CD14-positive monocyte (primary cell): ENCODE results near the gene ATXN2. TPM values are rescaled to one million over a fixed set of nuclear protein-coding genes. Genes with fewer than 3 reads are reported as not detected.

ENCODE experiments used
- DNase-seq, 3 donors: peaks; one replicate each; pipeline ENCODE4 v3.0.0-alpha.2; 2011 to 2022
- H2AFZ ChIP-seq: 2 replicates; pipeline ENCODE4 v1.6.0; 2012; ENCODE audit warnings: mild to moderate bottlenecking, low read depth, low read length, inconsistent platforms; ENCODE audit not compliant: insufficient read depth, poor library complexity, severe bottlenecking
- H3K27ac ChIP-seq, 2 donors: 1 replicate in 1 of 2; 2 replicates in 1 of 2; pipeline ENCODE4 v1.5.1; 2012 to 2013; ENCODE audit warnings: low read length in 2 of 2, control low read depth in 1 of 2, inconsistent platforms in 1 of 2, low read depth in 1 of 2, mild to moderate bottlenecking in 1 of 2
- H3K27me3 ChIP-seq, 2 donors: one replicate each; pipeline versions ENCODE4 v1.6.0 to v1.6.1; 2011 to 2013; ENCODE audit warnings: low read length in 2 of 2; ENCODE audit not compliant: control insufficient read depth in 2 of 2, insufficient read depth in 2 of 2
- H3K36me3 ChIP-seq, 2 donors: replicated peaks in 1 of 2; 1 replicate in 1 of 2; 2 replicates in 1 of 2; pipeline versions ENCODE4 v1.5.1 to v1.6.1; 2012 to 2013; ENCODE audit warnings: low read length in 2 of 2, control low read depth in 1 of 2, inconsistent platforms in 1 of 2, mild to moderate bottlenecking in 1 of 2; ENCODE audit not compliant: insufficient read depth in 2 of 2, control insufficient read depth in 1 of 2
- H3K4me1 ChIP-seq, 2 donors: 1 replicate in 1 of 2; 2 replicates in 1 of 2; pipeline versions ENCODE4 v1.5.1 to v1.6.1; 2012 to 2013; ENCODE audit warnings: low read length in 2 of 2, control low read depth in 1 of 2, inconsistent platforms in 1 of 2, mild to moderate bottlenecking in 1 of 2, moderate library complexity in 1 of 2; ENCODE audit not compliant: insufficient read depth in 2 of 2, control insufficient read depth in 1 of 2
- H3K4me2 ChIP-seq: replicated peaks from 2 replicates; pipeline ENCODE3; 2012; ENCODE audit warnings: low read length, moderate library complexity, mild to moderate bottlenecking; ENCODE audit not compliant: poor library complexity, severe bottlenecking; ENCODE audit errors: extremely low read depth
- H3K4me3 ChIP-seq, 3 experiments: fragments of 200-600 bp in 1 of 3; sonication (generic) in 1 of 3; replicated peaks in 1 of 3; 1 replicate in 2 of 3; 2 replicates in 1 of 3; pipeline ENCODE4 v1.5.1; 2011 to 2013; ENCODE audit warnings: low read length in 3 of 3, mild to moderate bottlenecking in 3 of 3, control low read depth in 2 of 3, low read depth in 2 of 3, inconsistent platforms in 1 of 3, moderate library complexity in 1 of 3
- H3K79me2 ChIP-seq: 2 replicates; pipeline ENCODE4 v1.6.0; 2012; ENCODE audit warnings: mild to moderate bottlenecking, control low read depth, inconsistent platforms, low read length, moderate library complexity; ENCODE audit not compliant: insufficient read depth
- H3K9ac ChIP-seq: 2 replicates; pipeline ENCODE4 v1.6.0; 2017; ENCODE audit warnings: low read length, mild to moderate bottlenecking; ENCODE audit not compliant: insufficient read depth, poor library complexity, severe bottlenecking
- H3K9me3 ChIP-seq, 2 donors: replicated peaks in 1 of 2; 1 replicate in 1 of 2; 2 replicates in 1 of 2; pipeline versions ENCODE4 v1.5.1 to v1.6.1; 2012 to 2013; ENCODE audit warnings: low read length in 2 of 2, control low read depth in 1 of 2; ENCODE audit not compliant: control insufficient read depth in 1 of 2, insufficient read depth in 1 of 2
- H4K20me1 ChIP-seq: 2 replicates; pipeline ENCODE4 v1.6.0; 2012; ENCODE audit warnings: mild to moderate bottlenecking, low read length, control low read depth, moderate library complexity; ENCODE audit not compliant: insufficient read depth
- H3K27ac Mint-ChIP-seq, 7 donors: one replicate each; pipeline ENCODE4 v1.8.0; 2020; ENCODE audit warnings: mild to moderate bottlenecking in 7 of 7, mixed read lengths in 7 of 7, moderate library complexity in 6 of 7, inconsistent platforms in 2 of 7
- H3K27me3 Mint-ChIP-seq, 3 donors: one replicate each; pipeline ENCODE4 v1.8.0; 2021 to 2022; ENCODE audit warnings: low read depth in 3 of 3, mild to moderate bottlenecking in 3 of 3, mixed read lengths in 3 of 3, moderate library complexity in 3 of 3, inconsistent platforms in 1 of 3
- H3K36me3 Mint-ChIP-seq, 2 donors: one replicate each; pipeline ENCODE4 v1.8.0; 2020; ENCODE audit warnings: mixed read lengths in 2 of 2, inconsistent platforms in 1 of 2, mild to moderate bottlenecking in 1 of 2
- H3K4me1 Mint-ChIP-seq: one replicate; pipeline ENCODE4 v1.8.0; 2020; ENCODE audit warnings: mild to moderate bottlenecking, mixed read lengths
- H3K4me3 Mint-ChIP-seq, 2 donors: one replicate each; pipeline ENCODE4 v1.8.0; 2020; ENCODE audit warnings: mild to moderate bottlenecking in 2 of 2, mixed read lengths in 2 of 2, moderate library complexity in 1 of 2
- H3K9me3 Mint-ChIP-seq, 7 donors: one replicate each; pipeline ENCODE4 v1.8.0; 2020 to 2022; ENCODE audit warnings: mixed read lengths in 7 of 7, mild to moderate bottlenecking in 6 of 7, moderate library complexity in 6 of 7, inconsistent platforms in 2 of 7
- CTCF ChIP-seq: fragments of 200-600 bp; IDR thresholded peaks from one replicate; pipeline ENCODE4 v1.8.0; 2022; ENCODE audit warnings: antibody characterized with exemption, mild to moderate bottlenecking
- WGBS: methylation state at CpG from one replicate; pipeline ENCODE4 v1.1.5; 2013; ENCODE audit warnings: missing lambda C conversion rate; ENCODE audit not compliant: insufficient coverage; 5-methylcytosine and 5-hydroxymethylcytosine counted together
- intact Hi-C, 2 donors: fragments of 100-400 bp; cut with micrococcal nuclease; formaldehyde crosslinking; loops; one replicate each; pipeline versions ENCODE4 v1.15.0 to v1.15.1; 2023
- polyA plus RNA-seq, 3 donors: library from polyadenylated mRNA; depleted of rRNA in 1 of 3; unstranded in 2 of 3; stranded (reverse) in 1 of 3; fragments of 300-500 nt in 2 of 3; fragments of >200 nt in 1 of 3; fragmentation: Illumina TruSeq in 2 of 3; gene quantifications; 1 replicate in 2 of 3; 2 replicates in 1 of 3; pipeline ENCODE4 v1.2.3, GENCODE V29; 2012 to 2021

Gene ATXN2
- polyA plus RNA-seq, 3 donors, result 4.3 to 28.8 (median 11.9) TPM

GRCh38 chr12:111521801-111522200, 77.3 kb downstream of the ATXN2 start:
- H3K4me2 ChIP-seq, result no peak overlapping the region
- intact Hi-C loops, result no loop called here
- no peak overlapping the region for H3K27ac ChIP-seq
- peaks cover 76 to 95% of the 10 kb centered on the region in 2 donors for H3K36me3 ChIP-seq
- Mint-ChIP-seq H3K27me3 (no peaks in the 10 kb centered on the region), H3K27ac (no peak overlapping the region), H3K4me1 (no peaks in the 10 kb centered on the region), H3K4me3 (no peak overlapping the region), H3K9me3 (no peaks in the 10 kb centered on the region), H3K36me3 (peaks cover 36 to 48% of the 10 kb centered on the region in 2 donors)
- no peak for TF ChIP-seq CTCF
- WGBS, result no CpG with 5 or more reads among the region's 2 CpGs
- H3K27me3 ChIP-seq, result no peaks in the 10 kb centered on the region
- no peak overlapping the region for H2AFZ ChIP-seq
- no peaks in the 10 kb centered on the region for H3K79me2 ChIP-seq
- no peaks in the 10 kb centered on the region for H4K20me1 ChIP-seq
- H3K9ac ChIP-seq, result no peak overlapping the region
- no peak for DNase-seq
- H3K9me3 ChIP-seq, result no peaks in the 10 kb centered on the region
- no peak overlapping the region for H3K4me3 ChIP-seq
- H3K4me1 ChIP-seq, result no peaks in the 10 kb centered on the region

GRCh38 chr12:111519937-111520336, 79.2 kb downstream of the ATXN2 start:
- Mint-ChIP-seq H3K36me3 (peaks cover 40 to 41% of the 10 kb centered on the region in 2 donors), H3K4me3 (no peak overlapping the region), H3K4me1 (no peaks in the 10 kb centered on the region), H3K27ac (no peak overlapping the region), H3K9me3 (no peaks in the 10 kb centered on the region), H3K27me3 (no peaks in the 10 kb centered on the region)
- Histone ChIP-seq H3K36me3 (peaks cover 88 to 100% of the 10 kb centered on the region in 2 donors), H3K27ac (no peak overlapping the region), H3K4me1 (no peaks in the 10 kb centered on the region), H3K4me3 (no peak overlapping the region), H3K27me3 (no peaks in the 10 kb centered on the region), H2AFZ (no peak overlapping the region), H3K9ac (no peak overlapping the region), H3K9me3 (no peaks in the 10 kb centered on the region), H4K20me1 (no peaks in the 10 kb centered on the region), H3K79me2 (no peaks in the 10 kb centered on the region), H3K4me2 (no peak overlapping the region)
- intact Hi-C loops, result no loop called here
- 100% methylated on average over 1 of the region's 2 CpGs for WGBS
- no peak for DNase-seq
- TF ChIP-seq CTCF, result no peak
